K562 (cell line): ENCODE data around the gene SPEM3. TPM values are rescaled to one million over a fixed set of nuclear protein-coding genes. Genes with fewer than 3 reads are reported as not detected.
A peak's percentile ranks its signal among the peaks of the same experiment; 100 is the strongest.

Source experiments
- CXXC5 ChIP-seq: fragments of 250-450 bp; sonication (Bioruptor Pico); IDR thresholded peaks from 2 replicates; pipeline ENCODE4 v1.8.0; 2022; ENCODE audit warnings: inconsistent platforms, mild to moderate bottlenecking, moderate library complexity
- EZH2 ChIP-seq: IDR thresholded peaks from 2 replicates; pipeline ENCODE4 v1.6.1; 2012; ENCODE audit warnings: low read depth, mild to moderate bottlenecking, inconsistent platforms, low read length, borderline replicate concordance
- MNT ChIP-seq, 2 experiments: fragments of 450-650 bp; conservative IDR thresholded peaks; 2 replicates each; pipeline ENCODE4 v1.6.1; 2017; ENCODE audit warnings: mild to moderate bottlenecking in 2 of 2, moderate library complexity in 2 of 2
- MXI1 ChIP-seq: IDR thresholded peaks from 2 replicates; pipeline ENCODE4 v1.6.1; 2011; ENCODE audit warnings: low read depth, mild to moderate bottlenecking, improper control_type of control experiment, low read length
- NFRKB ChIP-seq: fragments of 450-650 bp; IDR thresholded peaks from 2 replicates; pipeline ENCODE4 v1.6.1; 2016; ENCODE audit warnings: low read depth
- PCBP2 ChIP-seq: fragments of 200-400 bp; formaldehyde crosslinking; IDR thresholded peaks from 2 replicates; pipeline ENCODE4 v1.6.1; 2018; ENCODE audit warnings: low read length, low read depth, mild to moderate bottlenecking, moderate library complexity; ENCODE audit not compliant: poor library complexity, severe bottlenecking
- POLR2B ChIP-seq: fragments of 450-650 bp; IDR thresholded peaks from 2 replicates; pipeline ENCODE4 v1.6.1; 2018; ENCODE audit warnings: low read depth; ENCODE audit not compliant: partially characterized antibody
- POLR2G ChIP-seq: fragments of 200-400 bp; formaldehyde crosslinking; IDR thresholded peaks from 2 replicates; pipeline ENCODE4 v1.6.1; 2017; ENCODE audit warnings: low read depth, mild to moderate bottlenecking, antibody characterized with exemption, low read length, moderate library complexity
- RB1 ChIP-seq: fragments of 450-650 bp; IDR thresholded peaks from 2 replicates; pipeline ENCODE4 v1.6.1; 2017; ENCODE audit warnings: low read depth, mild to moderate bottlenecking
- RBFOX2 ChIP-seq: fragments of 200-400 bp; formaldehyde crosslinking; IDR thresholded peaks from 2 replicates; pipeline ENCODE4 v1.6.1; 2017; ENCODE audit warnings: low read depth, mild to moderate bottlenecking, low read length, moderate library complexity
- RFX7 ChIP-seq: fragments of 250-450 bp; sonication (Bioruptor Pico); IDR thresholded peaks from 2 replicates; pipeline ENCODE4 v1.5.1; 2021; ENCODE audit warnings: mild to moderate bottlenecking
- RREB1 ChIP-seq: fragments of 250-450 bp; sonication (Bioruptor Pico); IDR thresholded peaks from 2 replicates; pipeline ENCODE4 v1.4.0; 2020
- SIN3A ChIP-seq, 2 experiments: fragments of 150-350 bp in 1 of 2; IDR thresholded peaks; 2 replicates each; pipeline ENCODE4 v1.6.1; 2011 to 2016; ENCODE audit warnings: borderline replicate concordance in 2 of 2, low read depth in 2 of 2, low read length in 2 of 2, mild to moderate bottlenecking in 2 of 2, moderate library complexity in 2 of 2; ENCODE audit not compliant: control insufficient read depth in 1 of 2
- SUPT5H ChIP-seq: fragments of 450-650 bp; IDR thresholded peaks from 2 replicates; pipeline ENCODE4 v1.6.1; 2016
- TBP ChIP-seq: optimal IDR thresholded peaks from 2 replicates; pipeline ENCODE3; 2011; ENCODE audit warnings: low read depth, low read length, improper control_type of control experiment
- VEZF1 ChIP-seq: fragments of 200-800 bp; sonication (Bioruptor generic); IDR thresholded peaks from 2 replicates; pipeline ENCODE4 v1.6.1; 2017; ENCODE audit warnings: missing genetic modification characterization, missing compliant biosample characterization
- ZC3H8 ChIP-seq: fragments of 450-650 bp; IDR thresholded peaks from 2 replicates; pipeline ENCODE4 v1.6.1; 2017
- polyA plus RNA-seq, 8 experiments: library from polyadenylated mRNA; depleted of rRNA in 4 of 8; stranded (reverse) in 5 of 8; unstranded in 3 of 8; fragments of >200 nt; fragmentation: Nextera tagmentation in 2 of 8; fragmentation: Illumina TruSeq in 1 of 8; extraction: Ambion mirVana in 2 of 8; extraction: Trizol in 1 of 8; gene quantifications; 2 replicates each; pipeline versions ENCODE4 v1.2.1 to v1.2.3, GENCODE V29; 2011 to 2014; ENCODE audit warnings: inconsistent platforms in 1 of 8, missing spikeins in 1 of 8
- total RNA-seq, 7 experiments: library from RNA; depleted of rRNA in 6 of 7; stranded (reverse); fragments of >200 nt in 6 of 7; fragmentation: Illumina TruSeq in 2 of 7; extraction: Trizol in 2 of 7; gene quantifications; 2 replicates each; pipeline versions ENCODE4 v1.2.1 to v1.2.3, GENCODE V29; 2011 to 2021; ENCODE audit warnings: low replicate concordance in 1 of 7

SPEM3 gene
- total and polyA plus RNA-seq, 9 of the 15 experiments (the other 6 are each of a cell fraction or from before 2014, with no cell fraction given): not detected

- TF ChIP-seq MNT (conservative IDR thresholded peaks at IDR 0.05): 0 out of 4 replicates have a peak, but pooled peaks of 1 of the 2 experiments have one; percentile 10
- TF ChIP-seq VEZF1 (CRISPR knock-in tag): peak; percentile 98
- no peak for TF ChIP-seq TBP
- TF ChIP-seq POLR2B: peak; percentile 33
- 0 out of 2 replicates have a peak, but pooled peaks have one; percentile 29 for TF ChIP-seq SUPT5H
- TF ChIP-seq RB1: 0 out of 2 replicates have a peak, but pooled peaks have one; percentile 21
- no peak for TF ChIP-seq SIN3A (IDR thresholded peaks at IDR 0.05; ENCODE audit: borderline replicate concordance in 2 of 2, control insufficient read depth in 1 of 2, low read depth in 2 of 2, low read length in 2 of 2)
- TF ChIP-seq ZC3H8: no peak
- TF ChIP-seq MXI1: no peak
- no peak for TF ChIP-seq RFX7
- TF ChIP-seq PCBP2: no peak
- no peak for TF ChIP-seq RREB1 (CRISPR knock-in tag)
- peak; percentile 68 for TF ChIP-seq RBFOX2
- TF ChIP-seq NFRKB: 0 out of 2 replicates have a peak, but pooled peaks have one; percentile 33
- no peak for TF ChIP-seq CXXC5 (CRISPR knock-in tag)
- TF ChIP-seq EZH2: no peak
- peak; percentile 77 for TF ChIP-seq POLR2G
These were observed 50.8 kb downstream of the SPEM3 start, which contains the start of gene ZBTB4 (continued) for GRCh38 chr17:7479213-7480088.
